Gastrocnemius medialis (tissue), 4 donors: ENCODE results near the gene INPP4A. TPM values are rescaled to one million over a fixed set of nuclear protein-coding genes. Genes with fewer than 3 reads are reported as not detected.

ENCODE experiments used
- ATAC-seq, 2 donors: fragments of 150-250 bp; one replicate each; pipeline ENCODE4 v1.9.1; 2016
- DNase-seq, 2 donors: peaks; one replicate each; pipeline ENCODE4 v3.0.0-alpha.2; 2019
- H3K27ac ChIP-seq, 4 donors: fragments of 200-600 bp; sonication (generic); 1 replicate in 1 of 4; 2 replicates in 3 of 4; pipeline ENCODE4 v1.5.1; 2016 to 2018; ENCODE audit warnings: mild to moderate bottlenecking in 2 of 4, moderate library complexity in 1 of 4
- H3K27me3 ChIP-seq, 3 donors: fragments of 200-600 bp; sonication (generic) in 2 of 3; 1 replicate in 1 of 3; 2 replicates in 2 of 3; pipeline versions ENCODE4 v1.5.1 to v1.6.0; 2016 to 2019; ENCODE audit warnings: mild to moderate bottlenecking in 1 of 3, moderate library complexity in 1 of 3
- H3K36me3 ChIP-seq, 2 donors: fragments of 200-600 bp; sonication (generic) in 1 of 2; one replicate each; pipeline ENCODE4 v1.5.1; 2017 to 2018
- H3K4me1 ChIP-seq, 2 donors: fragments of 200-600 bp; sonication (generic) in 1 of 2; one replicate each; pipeline ENCODE4 v1.5.1; 2016 to 2017; ENCODE audit warnings: mild to moderate bottlenecking in 2 of 2
- H3K4me3 ChIP-seq, 4 donors: fragments of 200-600 bp; sonication (generic) in 3 of 4; 1 replicate in 1 of 4; 2 replicates in 3 of 4; pipeline ENCODE4 v1.5.1; 2016 to 2019; ENCODE audit warnings: mild to moderate bottlenecking in 2 of 4
- H3K9me3 ChIP-seq, 3 donors: fragments of 200-600 bp; sonication (generic) in 2 of 3; 1 replicate in 1 of 3; 2 replicates in 2 of 3; pipeline ENCODE4 v1.5.1; 2016 to 2019
- POLR2A ChIP-seq, 2 donors: fragments of 450-650 bp; IDR thresholded peaks; one replicate each; pipeline ENCODE4 v1.6.1; 2017; ENCODE audit warnings: antibody characterized with exemption in 2 of 2, mild to moderate bottlenecking in 2 of 2, moderate library complexity in 2 of 2
- in situ Hi-C, 4 donors: fragments of 200-750 bp; cut with MboI; loops; one replicate each; pipeline versions ENCODE4 v1.15.0 to v1.8.0; 2017; ENCODE audit warnings: low sequenced_read_pairs in 4 of 4
- intact Hi-C: fragments of 100-400 bp; cut with DNase I; formaldehyde crosslinking; loops from one replicate; pipeline ENCODE4 v1.15.1; 2023; ENCODE audit warnings: low total_unique reads
- total RNA-seq, 4 donors: library from RNA; depleted of rRNA; stranded (reverse); fragments of >200 nt; gene quantifications; one replicate each; pipeline versions ENCODE4 v1.1.0 to v1.2.3, GENCODE V29; 2016
- TF ChIP-seq, protein P1 (sequence below), 5 experiments: fragments of 450-650 bp in 3 of 5; fragments of 200-600 bp in 2 of 5; sonication (generic) in 2 of 5; IDR thresholded peaks in 4 of 5; conservative IDR thresholded peaks in 1 of 5; 1 replicate in 4 of 5; 2 replicates in 1 of 5; pipeline ENCODE4 v1.5.1; 2016 to 2019; ENCODE audit warnings: antibody characterized with exemption in 5 of 5, mild to moderate bottlenecking in 3 of 5, moderate library complexity in 3 of 5

Gene INPP4A
- total RNA-seq, 4 donors from 2014 or later: 9.8 to 19.6 (median 16.0) TPM

DNA sequence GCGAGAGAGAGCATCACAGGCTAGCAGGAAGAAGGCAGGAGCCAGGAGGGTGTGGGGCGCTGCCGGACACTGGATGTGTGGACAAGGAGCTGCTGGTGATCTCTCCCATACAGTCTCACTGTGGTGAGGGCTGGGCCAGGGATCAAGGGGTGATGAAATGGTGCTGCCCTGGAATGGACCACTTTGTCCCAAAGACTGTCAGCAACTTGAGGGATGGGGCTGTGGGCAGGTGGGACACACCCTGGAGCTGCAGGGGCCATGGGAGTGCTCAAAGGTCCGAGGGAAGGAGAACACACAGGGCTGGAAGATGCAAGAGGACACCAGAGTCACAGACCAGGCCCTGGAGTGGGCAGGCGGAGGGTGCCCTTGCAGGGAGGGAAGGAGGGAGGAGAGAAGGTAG lies 125.7 kb downstream of the INPP4A start:
- in situ Hi-C loops (loop anchor here in 1 of 4 donors (25.0 kb wide), 1 partner anchor 158 kb away; no protein-coding TSS in a partner anchor), intact Hi-C loops (loop anchor here (10.0 kb wide), 1 partner anchor 1886 kb away; no protein-coding TSS in a partner anchor)
- H3K4me3 ChIP-seq: no peak overlapping the region

DNA sequence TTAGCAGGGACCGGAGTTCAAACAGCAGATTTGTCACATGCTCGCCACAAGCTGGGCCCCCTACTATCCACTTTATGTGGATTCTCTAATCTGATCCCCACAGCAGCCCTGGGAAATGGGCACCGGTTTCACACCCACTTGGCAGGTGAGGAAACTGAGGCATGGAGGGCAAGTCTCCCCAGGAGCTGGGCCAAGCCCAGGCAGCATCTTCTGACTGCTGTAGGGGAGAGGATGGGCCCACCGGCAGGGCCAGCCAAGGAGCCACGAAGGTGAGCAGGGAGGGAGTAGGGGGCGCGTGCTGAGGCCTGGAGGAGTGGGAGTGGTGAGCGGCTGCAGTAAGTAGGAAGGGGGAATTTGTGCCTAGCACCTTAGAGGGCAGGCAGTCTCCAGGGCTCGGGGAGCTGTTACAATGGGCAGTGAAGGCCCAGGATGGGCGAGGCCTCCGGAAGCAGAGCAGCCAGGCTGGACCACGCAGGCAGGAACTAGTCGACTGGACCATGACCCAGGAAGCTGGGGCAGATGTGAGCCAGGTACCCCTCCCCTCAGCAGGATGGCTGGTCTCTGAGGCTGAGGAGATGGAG lies 126.6 kb downstream of the INPP4A start:
- peaks cover 0 to 37% of the 10 kb centered on the region in 2 donors for H3K36me3 ChIP-seq
- DNase-seq (no peak), ATAC-seq (no peak)
- in situ Hi-C loops: loop anchor here in 1 of 4 donors (25.0 kb wide), 1 partner anchor 159 kb away; no protein-coding TSS in a partner anchor
- no peaks in the 10 kb centered on the region for H3K4me1 ChIP-seq
- no peak overlapping the region for H3K27ac ChIP-seq
- no peaks in the 10 kb centered on the region for H3K9me3 ChIP-seq
- no peak overlapping the region for H3K4me3 ChIP-seq
- H3K27me3 ChIP-seq: no peaks in the 10 kb centered on the region
- no peak for TF ChIP-seq POLR2A (IDR thresholded peaks at IDR 0.05)
- TF ChIP-seq, protein P1, sequence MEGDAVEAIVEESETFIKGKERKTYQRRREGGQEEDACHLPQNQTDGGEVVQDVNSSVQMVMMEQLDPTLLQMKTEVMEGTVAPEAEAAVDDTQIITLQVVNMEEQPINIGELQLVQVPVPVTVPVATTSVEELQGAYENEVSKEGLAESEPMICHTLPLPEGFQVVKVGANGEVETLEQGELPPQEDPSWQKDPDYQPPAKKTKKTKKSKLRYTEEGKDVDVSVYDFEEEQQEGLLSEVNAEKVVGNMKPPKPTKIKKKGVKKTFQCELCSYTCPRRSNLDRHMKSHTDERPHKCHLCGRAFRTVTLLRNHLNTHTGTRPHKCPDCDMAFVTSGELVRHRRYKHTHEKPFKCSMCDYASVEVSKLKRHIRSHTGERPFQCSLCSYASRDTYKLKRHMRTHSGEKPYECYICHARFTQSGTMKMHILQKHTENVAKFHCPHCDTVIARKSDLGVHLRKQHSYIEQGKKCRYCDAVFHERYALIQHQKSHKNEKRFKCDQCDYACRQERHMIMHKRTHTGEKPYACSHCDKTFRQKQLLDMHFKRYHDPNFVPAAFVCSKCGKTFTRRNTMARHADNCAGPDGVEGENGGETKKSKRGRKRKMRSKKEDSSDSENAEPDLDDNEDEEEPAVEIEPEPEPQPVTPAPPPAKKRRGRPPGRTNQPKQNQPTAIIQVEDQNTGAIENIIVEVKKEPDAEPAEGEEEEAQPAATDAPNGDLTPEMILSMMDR (IDR thresholded peaks at IDR 0.05 in 4 of 5, conservative IDR thresholded peaks at IDR 0.05 in 1 of 5): no peak
- intact Hi-C loops: loop anchor here (10.0 kb wide), 1 partner anchor 1886 kb away; no protein-coding TSS in a partner anchor

More for the DNA sequence above, 125.7 kb downstream of the INPP4A start:
- ATAC-seq (no peak), DNase-seq (no peak)
- no peaks in the 10 kb centered on the region for H3K4me1 ChIP-seq
- no peaks in the 10 kb centered on the region for H3K27me3 ChIP-seq
- H3K36me3 ChIP-seq: peaks cover 0 to 43% of the 10 kb centered on the region in 2 donors
- H3K9me3 ChIP-seq: no peaks in the 10 kb centered on the region
- no peak for TF ChIP-seq POLR2A (IDR thresholded peaks at IDR 0.05)
- TF ChIP-seq, protein P1 (IDR thresholded peaks at IDR 0.05 in 4 of 5, conservative IDR thresholded peaks at IDR 0.05 in 1 of 5): no peak
- no peak overlapping the region for H3K27ac ChIP-seq

DNA sequence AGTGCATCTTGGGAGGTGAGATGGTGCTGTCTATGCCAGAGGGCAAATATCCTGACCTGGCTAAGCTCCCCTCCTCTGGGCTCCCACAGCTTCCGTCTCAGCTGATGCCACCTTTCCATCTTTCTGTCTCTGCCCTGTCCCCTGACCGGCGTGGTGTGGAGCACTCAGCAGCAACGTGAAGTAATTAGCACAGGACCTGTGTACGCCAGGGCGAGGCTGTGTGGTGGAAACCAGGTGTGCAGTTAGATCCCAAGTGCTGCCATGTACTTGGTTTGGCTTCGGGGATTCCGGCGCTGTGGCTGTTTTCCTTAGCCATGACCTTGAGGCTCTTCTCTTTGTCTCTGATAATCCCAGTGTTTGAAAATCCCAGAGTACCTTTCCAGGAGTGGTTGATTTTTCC lies 127.1 kb downstream of the INPP4A start:
- H3K27me3 ChIP-seq: no peaks in the 10 kb centered on the region
- no peaks in the 10 kb centered on the region for H3K9me3 ChIP-seq
- no peaks in the 10 kb centered on the region for H3K4me1 ChIP-seq
- DNase-seq: no peak
- no peak for TF ChIP-seq POLR2A (IDR thresholded peaks at IDR 0.05)
- TF ChIP-seq, protein P1 (IDR thresholded peaks at IDR 0.05 in 4 of 5, conservative IDR thresholded peaks at IDR 0.05 in 1 of 5): no peak
- peaks cover 0 to 31% of the 10 kb centered on the region in 2 donors for H3K36me3 ChIP-seq
- no peak overlapping the region for H3K27ac ChIP-seq
- intact Hi-C loops (loop anchor here (10.0 kb wide), 1 partner anchor 1887 kb away; no protein-coding TSS in a partner anchor), in situ Hi-C loops (loop anchor here in 1 of 4 donors (25.0 kb wide), 1 partner anchor 159 kb away; no protein-coding TSS in a partner anchor)
- no peak overlapping the region for H3K4me3 ChIP-seq
- ATAC-seq: no peak

DNA sequence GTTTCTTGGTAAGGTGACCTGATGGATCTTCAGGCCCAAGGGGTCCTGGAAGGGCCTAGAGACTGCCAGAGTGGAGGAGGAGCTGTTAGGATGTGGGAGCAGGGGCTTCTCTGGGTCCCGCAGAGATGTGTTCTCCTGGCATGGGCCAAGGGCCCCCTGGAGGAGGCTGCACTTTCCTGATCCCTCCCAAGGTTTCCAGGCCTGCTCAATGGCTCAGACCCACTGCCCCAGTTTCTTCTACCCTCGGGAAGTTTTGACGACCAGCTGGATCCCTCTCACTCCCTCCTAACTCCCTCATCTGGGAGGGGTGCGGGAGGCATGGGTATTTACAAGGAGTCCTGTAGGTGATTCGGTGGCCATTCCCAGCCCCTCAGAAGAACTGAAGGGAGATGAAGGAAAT lies 127.6 kb downstream of the INPP4A start:
- ATAC-seq: no peak
- no peak for DNase-seq
- no peak for TF ChIP-seq POLR2A (IDR thresholded peaks at IDR 0.05)
- TF ChIP-seq, protein P1 (IDR thresholded peaks at IDR 0.05 in 4 of 5, conservative IDR thresholded peaks at IDR 0.05 in 1 of 5): no peak
- Histone ChIP-seq H3K4me3 (no peak overlapping the region), H3K9me3 (no peaks in the 10 kb centered on the region), H3K36me3 (peaks cover 0 to 35% of the 10 kb centered on the region in 2 donors), H3K27ac (no peak overlapping the region), H3K27me3 (no peaks in the 10 kb centered on the region), H3K4me1 (no peaks in the 10 kb centered on the region)
- intact Hi-C loops: loop anchor here (10.0 kb wide), 1 partner anchor 1887 kb away; no protein-coding TSS in a partner anchor
- in situ Hi-C loops: loop anchor here in 1 of 4 donors (25.0 kb wide), 1 partner anchor 160 kb away; no protein-coding TSS in a partner anchor
